ENCODE measurements around the gene AEN. TPM values are rescaled to one million over a fixed set of nuclear protein-coding genes. Genes with fewer than 3 reads are reported as not detected.

AEN gene
- total RNA-seq, 2 donors from 2014 or later, result 64.7 to 76.4 TPM

DNA sequence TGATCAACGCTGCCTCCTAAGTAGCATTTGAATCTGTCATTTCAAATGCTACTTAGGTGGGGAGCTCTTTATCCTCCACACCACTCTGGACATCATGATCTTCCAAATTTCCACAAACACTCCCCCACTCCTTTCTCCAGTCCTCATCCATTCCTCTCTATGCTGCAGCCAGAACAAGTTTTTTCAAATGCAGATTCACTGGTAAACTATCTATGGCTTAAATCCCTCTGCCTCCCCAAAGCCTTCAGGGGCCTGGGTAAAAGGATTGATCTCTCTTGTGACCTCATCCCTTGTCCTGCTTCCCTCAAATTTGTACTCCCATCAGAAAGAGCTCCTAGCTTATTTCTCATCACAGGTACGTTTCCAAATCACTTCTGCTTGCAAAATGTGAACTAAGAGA lies 1.3 kb upstream of the AEN start:
- Mint-ChIP-seq H3K27ac (no peak overlapping the region), H3K9me3 (no peaks in the 10 kb centered on the region), H3K36me3 (ENCODE audit: low read depth) (peaks cover 47% of the 10 kb centered on the region), H3K27me3 (ENCODE audit: insufficient read depth) (no peaks in the 10 kb centered on the region), H3K4me1 (peaks cover 54% of the 10 kb centered on the region), H3K4me3 (no peak overlapping the region)
- H3K27me3 ChIP-seq (ENCODE audit: control insufficient read depth, insufficient read depth, low read length, poor library complexity, severe bottlenecking), result no peaks in the 10 kb centered on the region
- H3K4me1 ChIP-seq (ENCODE audit: control insufficient read depth, insufficient read depth, low read length), result no peaks in the 10 kb centered on the region
- H3K4me3 ChIP-seq (ENCODE audit: low read length), result peak overlapping the region; percentile 74
- peaks cover 70% of the 10 kb centered on the region for H3K36me3 ChIP-seq (ENCODE audit: control insufficient read depth, insufficient read depth, low read length)
- TF ChIP-seq, protein P1, sequence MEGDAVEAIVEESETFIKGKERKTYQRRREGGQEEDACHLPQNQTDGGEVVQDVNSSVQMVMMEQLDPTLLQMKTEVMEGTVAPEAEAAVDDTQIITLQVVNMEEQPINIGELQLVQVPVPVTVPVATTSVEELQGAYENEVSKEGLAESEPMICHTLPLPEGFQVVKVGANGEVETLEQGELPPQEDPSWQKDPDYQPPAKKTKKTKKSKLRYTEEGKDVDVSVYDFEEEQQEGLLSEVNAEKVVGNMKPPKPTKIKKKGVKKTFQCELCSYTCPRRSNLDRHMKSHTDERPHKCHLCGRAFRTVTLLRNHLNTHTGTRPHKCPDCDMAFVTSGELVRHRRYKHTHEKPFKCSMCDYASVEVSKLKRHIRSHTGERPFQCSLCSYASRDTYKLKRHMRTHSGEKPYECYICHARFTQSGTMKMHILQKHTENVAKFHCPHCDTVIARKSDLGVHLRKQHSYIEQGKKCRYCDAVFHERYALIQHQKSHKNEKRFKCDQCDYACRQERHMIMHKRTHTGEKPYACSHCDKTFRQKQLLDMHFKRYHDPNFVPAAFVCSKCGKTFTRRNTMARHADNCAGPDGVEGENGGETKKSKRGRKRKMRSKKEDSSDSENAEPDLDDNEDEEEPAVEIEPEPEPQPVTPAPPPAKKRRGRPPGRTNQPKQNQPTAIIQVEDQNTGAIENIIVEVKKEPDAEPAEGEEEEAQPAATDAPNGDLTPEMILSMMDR (conservative IDR thresholded peaks at IDR 0.05), result no peak
- H3K9ac ChIP-seq (ENCODE audit: extremely low read depth, low read length, poor library complexity, severe bottlenecking), result no peak overlapping the region
- H3K27ac ChIP-seq (ENCODE audit: low read depth, low read length), result no peak overlapping the region
- H3K9me3 ChIP-seq (ENCODE audit: control insufficient read depth, low read length), result no peaks in the 10 kb centered on the region
- peak; percentile 43 for DNase-seq
- 89% methylated on average over 2 of the region's 2 CpGs; no CpG with 5 or more reads in 1 of the 2 experiments for WGBS, 2 experiments (ENCODE audit: insufficient coverage in 1 of 2, insufficient read length in 1 of 2)

DNA sequence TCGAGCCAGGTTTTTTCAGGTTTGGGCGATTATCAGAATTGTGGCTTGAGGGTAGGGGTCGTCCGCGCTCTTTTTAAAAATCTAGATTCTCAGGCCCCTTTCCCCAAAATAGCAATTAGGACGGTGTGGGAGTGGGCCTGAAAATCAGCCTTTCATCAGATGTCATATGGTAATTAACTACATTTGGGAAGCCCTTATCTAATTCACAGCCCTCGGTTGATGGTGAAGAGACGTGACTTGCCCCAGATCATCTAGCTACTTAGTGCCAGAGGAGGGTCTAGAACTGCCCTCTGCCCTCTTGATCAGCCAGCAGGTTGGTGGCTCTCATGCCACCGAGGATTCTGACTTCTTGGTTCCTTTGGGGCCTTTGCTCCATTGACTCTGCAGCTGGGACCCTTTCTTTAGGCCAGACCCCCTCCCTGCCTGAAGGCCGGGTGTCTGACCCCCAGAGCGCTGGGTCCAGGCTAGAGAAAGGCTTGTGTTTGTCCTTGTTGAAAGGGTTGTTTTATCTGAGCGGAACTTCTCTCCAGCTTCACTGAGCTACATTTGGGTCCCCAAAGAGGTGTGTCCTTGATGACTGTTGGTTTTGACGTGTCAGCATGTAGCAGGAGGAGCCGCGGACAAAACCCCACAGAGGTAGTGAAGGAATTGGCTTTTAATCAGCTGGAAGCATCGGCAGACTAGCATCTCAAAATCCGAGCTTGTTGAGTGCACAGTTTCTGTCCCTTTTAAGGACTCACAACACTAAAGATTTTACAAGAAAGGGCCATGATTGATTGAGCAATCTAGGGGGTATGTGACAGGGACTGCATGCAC lies 857 bp downstream of the AEN start:
- WGBS, 2 experiments (ENCODE audit: insufficient coverage in 1 of 2, insufficient read length in 1 of 2), result 3 to 8% methylated on average over 13 to 17 of the region's 17 CpGs
- Mint-ChIP-seq H3K27ac (peak overlapping the region; percentile 91), H3K4me1 (peaks cover 42% of the 10 kb centered on the region), H3K27me3 (ENCODE audit: insufficient read depth) (no peaks in the 10 kb centered on the region), H3K9me3 (no peaks in the 10 kb centered on the region), H3K36me3 (ENCODE audit: low read depth) (peaks cover 40% of the 10 kb centered on the region), H3K4me3 (peak overlapping the region; percentile 89)
- Histone ChIP-seq H3K27me3 (ENCODE audit: control insufficient read depth, insufficient read depth, low read length, poor library complexity, severe bottlenecking) (no peaks in the 10 kb centered on the region), H3K4me3 (ENCODE audit: low read length) (peak overlapping the region; percentile 83), H3K4me1 (ENCODE audit: control insufficient read depth, insufficient read depth, low read length) (no peaks in the 10 kb centered on the region), H3K27ac (ENCODE audit: low read depth, low read length) (peak overlapping the region; percentile 76), H3K36me3 (ENCODE audit: control insufficient read depth, insufficient read depth, low read length) (peaks cover 66% of the 10 kb centered on the region), H3K9ac (ENCODE audit: extremely low read depth, low read length, poor library complexity, severe bottlenecking) (peak overlapping the region; percentile 83), H3K9me3 (ENCODE audit: control insufficient read depth, low read length) (no peaks in the 10 kb centered on the region)
- TF ChIP-seq, protein P1 (conservative IDR thresholded peaks at IDR 0.05), result no peak
- DNase-seq, result peak; percentile 47

DNA sequence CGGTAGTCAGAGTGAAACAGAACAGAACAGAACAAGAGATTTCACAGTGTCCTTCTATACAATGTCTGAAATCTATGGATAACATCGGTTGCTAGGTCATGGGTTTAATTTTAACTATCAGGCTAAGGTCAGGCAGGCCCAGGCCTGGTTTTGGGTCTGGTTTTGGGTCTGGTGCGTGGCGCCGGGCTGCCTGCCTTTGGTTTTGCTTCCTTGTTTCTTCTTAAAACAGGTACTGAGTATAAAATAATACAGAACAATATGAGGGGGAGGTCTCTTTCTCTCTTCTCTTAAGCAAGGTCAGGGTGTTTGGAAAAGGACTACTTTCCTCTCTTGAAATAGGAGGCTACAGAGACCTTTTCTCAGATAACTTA lies 1.4 kb downstream of the AEN start:
- Histone ChIP-seq H3K9me3 (ENCODE audit: control insufficient read depth, low read length) (no peaks in the 10 kb centered on the region), H3K4me3 (ENCODE audit: low read length) (peak overlapping the region; percentile 83), H3K27me3 (ENCODE audit: control insufficient read depth, insufficient read depth, low read length, poor library complexity, severe bottlenecking) (no peaks in the 10 kb centered on the region), H3K9ac (ENCODE audit: extremely low read depth, low read length, poor library complexity, severe bottlenecking) (peak overlapping the region; percentile 83), H3K4me1 (ENCODE audit: control insufficient read depth, insufficient read depth, low read length) (no peaks in the 10 kb centered on the region), H3K27ac (ENCODE audit: low read depth, low read length) (no peak overlapping the region), H3K36me3 (ENCODE audit: control insufficient read depth, insufficient read depth, low read length) (peaks cover 66% of the 10 kb centered on the region)
- Mint-ChIP-seq H3K4me3 (peak overlapping the region; percentile 89), H3K4me1 (peaks cover 45% of the 10 kb centered on the region), H3K27me3 (ENCODE audit: insufficient read depth) (no peaks in the 10 kb centered on the region), H3K9me3 (no peaks in the 10 kb centered on the region), H3K27ac (no peak overlapping the region), H3K36me3 (ENCODE audit: low read depth) (peaks cover 44% of the 10 kb centered on the region)
- no peak for DNase-seq
- TF ChIP-seq, protein P1 (conservative IDR thresholded peaks at IDR 0.05), result no peak
- 20 to 34% methylated on average over 2 to 4 of the region's 5 CpGs for WGBS, 2 experiments (ENCODE audit: insufficient coverage in 1 of 2, insufficient read length in 1 of 2)
